HFF-Myc (cell line): Measurements from ENCODE around the gene KMT5C.
"Not testable (repeated sequence)": the region's sequence is repeated elsewhere in the genome, so short reads cannot be mapped to it uniquely, and the experiment has no call there.

Experiments used
- DNase-seq: peaks from one replicate; pipeline ENCODE4 v3.0.0-alpha.2; 2011; ENCODE audit warnings: low read depth; ENCODE audit errors: extremely low read depth
- H3K4me3 ChIP-seq: replicated peaks from 2 replicates; pipeline ENCODE4 v1.5.1; 2011; ENCODE audit warnings: low read depth, mild to moderate bottlenecking, control low read depth, low read length
- CTCF ChIP-seq: IDR thresholded peaks from 2 replicates; pipeline ENCODE4 v1.5.1; 2012; ENCODE audit warnings: mild to moderate bottlenecking, low read depth, low read length, control low read depth; ENCODE audit errors: missing control alignments

Gene KMT5C

GRCh38 chr19:55322204-55322885 is 17.3 kb upstream of the KMT5C start:
- H3K4me3 ChIP-seq = no peak overlapping the region
- DNase-seq = no peak
- TF ChIP-seq CTCF = no peak

- TF ChIP-seq CTCF = no peak
Measured at GRCh38 chr19:55324662-55325061, 15.0 kb upstream of the KMT5C start.

GRCh38 chr19:55325172-55325571 is 14.5 kb upstream of the KMT5C start, which contains the start of gene TMEM150B:
TSS of gene TMEM150B (minus strand) at chr19:55325341. CDS start at chr19:55321036, 4,305 bp downstream.
- no peak for DNase-seq
- TF ChIP-seq CTCF = no peak
- H3K4me3 ChIP-seq = no peak within 1 kb of the TSS

More at GRCh38 chr19:55324662-55325061, 15.0 kb upstream of the KMT5C start:
- no peak overlapping the region for H3K4me3 ChIP-seq
- no peak for DNase-seq

GRCh38 chr19:55328774-55329318 is 10.8 kb upstream of the KMT5C start:
- not testable (repeated sequence) for H3K4me3 ChIP-seq, DNase-seq

GRCh38 chr19:55329791-55330190 is 9.9 kb upstream of the KMT5C start:
- DNase-seq, H3K4me3 ChIP-seq: not testable (repeated sequence)

- DNase-seq = no peak
- TF ChIP-seq CTCF = no peak
Measured at GRCh38 chr19:55333870-55334269, 5.8 kb upstream of the KMT5C start.

GRCh38 chr19:55336101-55336500 is 3.6 kb upstream of the KMT5C start:
- TF ChIP-seq CTCF = no peak
- no peak for DNase-seq
- H3K4me3 ChIP-seq = no peak overlapping the region

More at GRCh38 chr19:55333870-55334269, 5.8 kb upstream of the KMT5C start:
- H3K4me3 ChIP-seq = no peak overlapping the region
